Superior temporal gyrus (tissue), 1 donor: ENCODE results near the gene TGFB2.

Experiments
- DNase-seq: peaks from one replicate; pipeline ENCODE4 v3.0.0-alpha.2; 2016; ENCODE audit errors: extremely low spot score

TGFB2 gene

DNA sequence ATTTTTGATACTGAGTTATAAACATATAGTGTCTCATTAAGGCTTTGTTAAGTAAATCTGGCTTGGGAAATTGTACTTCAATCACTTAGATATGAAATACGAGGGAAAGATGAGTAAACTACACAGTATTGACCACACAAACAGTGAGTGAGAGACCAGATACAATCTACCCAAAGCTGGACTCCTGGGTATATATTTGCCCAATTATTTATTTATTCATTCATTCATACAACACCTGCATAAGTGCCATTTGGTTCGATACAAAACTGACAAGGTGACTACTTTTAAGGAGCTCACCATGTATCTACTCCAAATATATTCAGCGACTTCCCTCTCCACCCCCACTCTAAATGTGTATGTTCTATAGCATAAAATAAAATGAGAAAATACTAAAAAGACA, 143.4 kb downstream of the TGFB2 start:
- no peak for DNase-seq

DNA sequence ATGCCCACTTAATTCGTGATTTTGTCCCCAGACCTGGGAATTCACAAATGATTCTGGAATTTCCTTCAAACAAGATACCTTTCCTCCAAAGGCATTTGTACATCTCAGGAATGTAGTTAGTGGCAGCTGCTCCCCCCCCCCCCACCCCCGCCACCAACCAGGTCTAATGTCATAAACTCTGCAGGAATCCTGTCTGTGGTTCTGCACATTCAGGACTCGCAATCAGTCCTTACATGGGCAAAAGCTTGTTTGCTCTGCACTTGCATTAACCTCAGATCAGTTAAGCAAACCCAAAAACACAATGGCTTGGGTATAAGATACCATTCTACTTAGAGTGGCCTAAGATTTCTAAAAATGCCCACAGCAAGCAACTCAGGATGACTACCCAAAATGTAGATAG, 143.8 kb downstream of the TGFB2 start:
- no peak for DNase-seq

DNA sequence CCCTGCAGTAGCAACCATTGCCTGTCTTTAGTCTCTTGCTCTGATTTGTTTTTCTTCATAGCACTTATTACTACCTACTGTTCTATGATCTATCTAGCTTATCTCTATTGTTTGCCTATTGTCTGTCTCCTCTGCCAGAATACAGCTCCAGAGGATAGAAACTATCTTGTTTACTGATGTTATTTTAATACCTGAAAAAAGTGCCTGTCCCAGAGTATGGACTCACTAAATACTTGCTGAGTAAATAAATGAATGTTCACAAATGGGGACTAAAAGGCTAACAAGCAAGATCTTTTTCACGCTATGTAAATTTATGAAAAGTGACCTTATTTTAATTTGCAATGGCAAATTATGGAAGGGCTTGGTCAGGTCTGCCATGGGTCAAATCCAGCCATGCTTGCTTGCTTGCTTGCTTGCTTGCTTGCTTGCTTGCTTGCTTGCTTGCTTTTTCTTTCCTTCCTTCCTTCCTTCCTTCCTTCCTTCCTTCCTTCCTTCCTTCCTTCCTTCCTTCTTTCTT, 145.3 kb downstream of the TGFB2 start:
- DNase-seq = no peak

DNA sequence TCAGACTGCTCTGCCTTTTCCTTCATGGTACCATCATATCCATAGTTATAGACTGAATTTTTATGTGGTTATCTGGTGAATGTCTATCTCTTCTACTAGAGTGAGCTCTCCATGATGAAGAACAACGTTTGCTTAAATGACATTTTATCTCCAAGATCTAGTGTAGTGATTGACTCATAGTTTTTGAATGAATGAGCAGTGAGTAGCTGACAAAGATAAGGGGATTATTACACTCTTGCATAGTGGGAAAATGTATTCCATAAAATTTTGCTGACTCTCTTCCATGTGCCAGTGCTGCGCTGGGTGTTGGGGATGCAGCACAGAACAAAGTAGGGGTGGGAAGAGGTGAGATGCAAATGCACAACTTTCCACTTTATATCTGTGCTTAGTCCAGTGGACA, 147.7 kb downstream of the TGFB2 start:
- DNase-seq = no peak

DNA sequence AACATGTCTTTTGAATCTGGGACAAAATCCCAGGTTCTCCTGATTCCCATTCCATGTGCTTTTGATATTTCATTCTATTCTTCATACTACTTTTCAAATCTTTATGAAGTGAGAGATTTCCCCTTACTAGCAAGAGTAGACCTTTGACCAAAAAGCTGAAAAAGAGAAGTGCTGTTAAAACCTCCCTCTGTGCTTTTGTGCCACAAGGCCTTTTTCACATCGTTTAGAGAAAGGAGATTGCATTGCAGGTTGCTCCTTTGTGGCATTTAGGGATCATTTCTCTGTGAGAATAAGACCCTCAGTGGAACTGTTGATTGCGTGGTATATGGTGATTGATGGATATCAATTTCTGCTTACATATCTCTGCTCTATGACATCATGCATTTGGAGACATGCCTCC, 148.8 kb downstream of the TGFB2 start:
- DNase-seq = no peak
